IPS-NIHi11 (cell line): Measurements from ENCODE around the gene DNAJC5G.
"Not testable (repeated sequence)": the region's sequence is repeated elsewhere in the genome, so short reads cannot be mapped to it uniquely, and the experiment has no call there.

Source experiments
- DNase-seq: peaks from one replicate; pipeline ENCODE4 v3.0.0; 2012; ENCODE audit warnings: mixed read lengths, low spot score

DNAJC5G gene

GRCh38 chr2:27281855-27282559 lies 6.8 kb downstream of the DNAJC5G start, which contains the start of gene TRIM54:
Gene TRIM54, plus strand, starts transcription at chr2:27282429. Its CDS starts 303 bp downstream, at chr2:27282732.
- DNase-seq: no peak

- DNase-seq: no peak
These were observed 7.7 kb downstream of the DNAJC5G start for GRCh38 chr2:27282892-27283291.

GRCh38 chr2:27284996-27285395 lies 9.8 kb downstream of the DNAJC5G start:
- no peak for DNase-seq

- DNase-seq: no peak
These were observed 10.2 kb downstream of the DNAJC5G start for GRCh38 chr2:27285481-27285880.

- no peak for DNase-seq
These were observed 13.4 kb downstream of the DNAJC5G start for GRCh38 chr2:27288610-27289009.

- DNase-seq: no peak
These were observed 15.3 kb downstream of the DNAJC5G start for GRCh38 chr2:27290549-27290948.

- DNase-seq: peak; percentile 62
These were observed 16.6 kb downstream of the DNAJC5G start for GRCh38 chr2:27291865-27292264.

GRCh38 chr2:27294928-27295327 lies 19.7 kb downstream of the DNAJC5G start:
- DNase-seq: no peak

GRCh38 chr2:27296481-27296880 lies 21.2 kb downstream of the DNAJC5G start:
- no peak for DNase-seq

GRCh38 chr2:27297195-27297594 lies 22.0 kb downstream of the DNAJC5G start:
- DNase-seq: no peak

- no peak for DNase-seq
These were observed 23.3 kb downstream of the DNAJC5G start for GRCh38 chr2:27298391-27299080.

- not testable (repeated sequence) for DNase-seq
These were observed 25.4 kb downstream of the DNAJC5G start for GRCh38 chr2:27300606-27301005.

GRCh38 chr2:27303093-27304025 lies 28.1 kb downstream of the DNAJC5G start:
- peak; percentile 67 for DNase-seq

- DNase-seq: no peak
These were observed 29.4 kb downstream of the DNAJC5G start for GRCh38 chr2:27304488-27305240.

GRCh38 chr2:27305516-27305915 lies 30.3 kb downstream of the DNAJC5G start:
- no peak for DNase-seq

- no peak for DNase-seq
These were observed 30.9 kb downstream of the DNAJC5G start for GRCh38 chr2:27306136-27306535.

- peak; percentile 29 for DNase-seq
These were observed 31.5 kb downstream of the DNAJC5G start for GRCh38 chr2:27306573-27307286.

GRCh38 chr2:27307287-27307544 lies 32.0 kb downstream of the DNAJC5G start:
- DNase-seq: no peak

GRCh38 chr2:27307545-27308358 lies 32.5 kb downstream of the DNAJC5G start:
- DNase-seq: peak; percentile 55

- DNase-seq: peak; percentile 83
These were observed 33.2 kb downstream of the DNAJC5G start, which contains the start of gene UCN for GRCh38 chr2:27308359-27308881. Gene UCN, minus strand, starts transcription at chr2:27308445. Its CDS starts 550 bp downstream, at chr2:27307895.
